K562 (cell line): ENCODE data around the gene LRRC4C. TPM values are rescaled to one million over a fixed set of nuclear protein-coding genes. Genes with fewer than 3 reads are reported as not detected.

ENCODE experiments used
- ATAC-seq: fragments of 200-7000 bp; cut with Tn5 transposase; 3 replicates; pipeline ENCODE4 v1.9.1; 2020; ENCODE audit warnings: moderate library complexity
- BruUV-seq: library from RNA; stranded (reverse); fragments of 400-500 nt; replicated peaks from 2 replicates; lab custom pipeline; 2021; lab: Mats Ljungman, UMichigan
- CTCF ChIA-PET: fragments of 300-600 bp; formaldehyde crosslinking; extraction: SDS; loops from one replicate; lab custom pipeline; 2021; ENCODE audit warnings: low intra/inter-chr PET ratio; lab: Yijun Ruan, JAX
- POLR2A ChIA-PET: fragments of 300-600, 350-650 bp; sonication (Branson Sonifier 250); formaldehyde crosslinking; extraction: SDS; loops from one replicate; lab custom pipeline; 2021; ENCODE audit warnings: antibody characterized with exemption, inconsistent platforms; lab: Yijun Ruan, JAX
- DNase-seq, 4 experiments: peaks; one replicate each; pipeline versions ENCODE4 v3.0.0 to v3.0.0-alpha.2; 2011 to 2018; ENCODE audit warnings: low spot score in 3 of 4, mixed read lengths in 3 of 4; ENCODE audit errors: extremely low read depth in 1 of 4
- FAIRE-seq: peaks from 2 replicates; lab custom pipeline; 2011; peaks lifted over from hg19 to GRCh38; lab: Jason Lieb, UNC
- H2AFZ ChIP-seq: 2 replicates; pipeline ENCODE4 v1.6.0; 2011; ENCODE audit warnings: low read depth, low read length, control low read depth, inconsistent platforms
- H3K27ac ChIP-seq: fragments of 200-600 bp; 3 replicates; pipeline ENCODE4 v1.8.0; 2011; ENCODE audit warnings: low read depth, mild to moderate bottlenecking, control low read depth, inconsistent platforms, low read length, moderate library complexity, mixed read lengths; ENCODE audit errors: extremely low read depth
- H3K27me3 ChIP-seq, 2 experiments: fragments of 300-600 bp in 1 of 2; 2 replicates in 1 of 2; 3 replicates in 1 of 2; pipeline versions ENCODE4 v1.6.0 to v1.8.0; 2011; ENCODE audit warnings: inconsistent platforms in 2 of 2, low read length in 2 of 2, mild to moderate bottlenecking in 1 of 2, mixed read lengths in 1 of 2, moderate library complexity in 1 of 2; ENCODE audit not compliant: control insufficient read depth in 2 of 2, insufficient read depth in 2 of 2
- H3K36me3 ChIP-seq: fragments of 300-600 bp; 3 replicates; pipeline ENCODE4 v1.8.0; 2011; ENCODE audit warnings: mild to moderate bottlenecking, low read length, inconsistent platforms; ENCODE audit not compliant: control insufficient read depth, insufficient read depth
- H3K4me1 ChIP-seq, 2 experiments: fragments of 200-600 bp in 1 of 2; replicated peaks in 1 of 2; 2 replicates in 1 of 2; 3 replicates in 1 of 2; pipeline versions ENCODE4 v1.5.1 to v1.8.0; 2011; ENCODE audit warnings: inconsistent platforms in 2 of 2, low read length in 2 of 2, mild to moderate bottlenecking in 1 of 2, mixed read lengths in 1 of 2, moderate library complexity in 1 of 2; ENCODE audit not compliant: control insufficient read depth in 2 of 2, insufficient read depth in 2 of 2
- H3K4me2 ChIP-seq: 2 replicates; pipeline ENCODE4 v1.6.1; 2011; ENCODE audit warnings: low read length, control low read depth, inconsistent platforms, mixed read lengths; ENCODE audit not compliant: insufficient read depth
- H3K4me3 ChIP-seq: fragments of 200-600 bp; sonication (generic), shearing (Covaris generic); 2 replicates; pipeline ENCODE4 v1.5.1; 2016; ENCODE audit warnings: control low read depth, inconsistent platforms
- H3K79me2 ChIP-seq: fragments of 200-600 bp; 3 replicates; pipeline ENCODE4 v1.8.0; 2011; ENCODE audit warnings: low read length, inconsistent platforms; ENCODE audit not compliant: control insufficient read depth, insufficient read depth
- H3K9ac ChIP-seq, 2 experiments: 2 replicates each; pipeline versions ENCODE4 v1.6.0 to v1.6.1; 2011; ENCODE audit warnings: low read depth in 2 of 2, low read length in 2 of 2, control low read depth in 1 of 2, inconsistent platforms in 1 of 2, mild to moderate bottlenecking in 1 of 2, mixed read lengths in 1 of 2; ENCODE audit not compliant: insufficient read depth in 1 of 2
- H3K9me1 ChIP-seq: one replicate; pipeline ENCODE4 v1.6.0; 2011; ENCODE audit warnings: inconsistent platforms, mild to moderate bottlenecking, low read length, moderate library complexity; ENCODE audit not compliant: control insufficient read depth, insufficient read depth
- H3K9me3 ChIP-seq: replicated peaks from 2 replicates; pipeline ENCODE4 v1.5.1; 2011; ENCODE audit warnings: low read depth, low read length, inconsistent platforms; ENCODE audit not compliant: control insufficient read depth, insufficient read depth
- H4K20me1 ChIP-seq: replicated peaks from 2 replicates; pipeline ENCODE4 v1.6.1; 2011; ENCODE audit warnings: low read length, inconsistent platforms, mixed read lengths; ENCODE audit not compliant: control insufficient read depth, insufficient read depth
- BDP1 ChIP-seq: IDR thresholded peaks from 3 replicates; pipeline ENCODE4 v1.6.1; 2011; ENCODE audit not compliant: insufficient read length, insufficient read depth
- CHAMP1 ChIP-seq: fragments of 450-650 bp; IDR thresholded peaks from 2 replicates; pipeline ENCODE4 v1.6.1; 2016; ENCODE audit warnings: mild to moderate bottlenecking
- CHD1 ChIP-seq: fragments of 200-600 bp; sonication (generic); IDR thresholded peaks from one replicate; pipeline ENCODE4 v1.6.1; 2012; ENCODE audit warnings: mild to moderate bottlenecking, moderate library complexity, low read length, inconsistent platforms
- COPS2 ChIP-seq: fragments of 450-650 bp; conservative IDR thresholded peaks from 2 replicates; pipeline ENCODE4 v1.6.1; 2016; ENCODE audit warnings: mild to moderate bottlenecking, moderate library complexity
- HCFC1 ChIP-seq: IDR thresholded peaks from 2 replicates; pipeline ENCODE4 v1.6.1; 2012; ENCODE audit warnings: low read depth, low read length, improper control_type of control experiment
- HDAC3 ChIP-seq: fragments of 450-650 bp; IDR thresholded peaks from 2 replicates; pipeline ENCODE4 v1.6.1; 2018; ENCODE audit warnings: borderline replicate concordance, mild to moderate bottlenecking, moderate library complexity; ENCODE audit not compliant: partially characterized antibody
- HIVEP1 ChIP-seq: fragments of 250-450 bp; sonication (Bioruptor Pico); IDR thresholded peaks from 2 replicates; pipeline ENCODE4 v1.4.0; 2020; ENCODE audit warnings: mild to moderate bottlenecking
- KAT8 ChIP-seq: fragments of 450-650 bp; IDR thresholded peaks from 2 replicates; pipeline ENCODE4 v1.6.1; 2016; ENCODE audit warnings: low read depth, mild to moderate bottlenecking
- MXI1 ChIP-seq: IDR thresholded peaks from 2 replicates; pipeline ENCODE4 v1.6.1; 2011; ENCODE audit warnings: low read depth, mild to moderate bottlenecking, improper control_type of control experiment, low read length
- PCBP2 ChIP-seq: fragments of 200-400 bp; formaldehyde crosslinking; IDR thresholded peaks from 2 replicates; pipeline ENCODE4 v1.6.1; 2018; ENCODE audit warnings: low read length, low read depth, mild to moderate bottlenecking, moderate library complexity; ENCODE audit not compliant: poor library complexity, severe bottlenecking
- RNF2 ChIP-seq: sonication (generic); IDR thresholded peaks from 2 replicates; pipeline ENCODE4 v1.6.1; 2016
- SMAD3 ChIP-seq: fragments of 450-650 bp; formaldehyde crosslinking; conservative IDR thresholded peaks from 2 replicates; pipeline ENCODE4 v1.4.0; 2020; ENCODE audit warnings: mild to moderate bottlenecking
- TAF15 ChIP-seq: fragments of 200-400 bp; formaldehyde crosslinking; IDR thresholded peaks from 2 replicates; pipeline ENCODE4 v1.6.1; 2017; ENCODE audit warnings: mild to moderate bottlenecking, low read depth, low read length, moderate library complexity
- TFAM ChIP-seq: fragments of 250-450 bp; sonication (Bioruptor Pico); conservative IDR thresholded peaks from 2 replicates; pipeline ENCODE4 v1.5.0; 2021; ENCODE audit warnings: mild to moderate bottlenecking, moderate library complexity
- ZBED1 ChIP-seq: IDR thresholded peaks from 2 replicates; pipeline ENCODE4 v1.6.1; 2014
- ZBTB17 ChIP-seq: fragments of 450-650 bp; formaldehyde crosslinking; IDR thresholded peaks from 2 replicates; pipeline ENCODE4 v1.4.0; 2020; ENCODE audit warnings: mild to moderate bottlenecking
- WGBS: fragments of 100-300 bp; shearing (Covaris generic); methylation state at CpG from one replicate; pipeline ENCODE4 v1.1.6; 2016; ENCODE audit warnings: low coverage, mixed read lengths; ENCODE audit not compliant: insufficient coverage; ENCODE audit errors: missing lambda C conversion rate; 5-methylcytosine and 5-hydroxymethylcytosine counted together
- in situ Hi-C: fragments of 300-500 bp; cut with MboI; formaldehyde crosslinking; loops from 4 replicates; pipeline ENCODE4 v1.15.0; 2018; ENCODE audit warnings: inconsistent platforms, mixed read lengths
- intact Hi-C: fragments of 100-400 bp; cut with micrococcal nuclease; formaldehyde crosslinking; loops from 2 replicates; pipeline ENCODE4 v1.14.2; 2022
- polyA plus RNA-seq, 8 experiments: library from polyadenylated mRNA; depleted of rRNA in 4 of 8; stranded (reverse) in 5 of 8; unstranded in 3 of 8; fragments of >200 nt; fragmentation: Nextera tagmentation in 2 of 8; fragmentation: Illumina TruSeq in 1 of 8; extraction: Ambion mirVana in 2 of 8; extraction: Trizol in 1 of 8; gene quantifications; 2 replicates each; pipeline versions ENCODE4 v1.2.1 to v1.2.3, GENCODE V29; 2011 to 2014; ENCODE audit warnings: inconsistent platforms in 1 of 8, missing spikeins in 1 of 8
- total RNA-seq, 7 experiments: library from RNA; depleted of rRNA in 6 of 7; stranded (reverse); fragments of >200 nt in 6 of 7; fragmentation: Illumina TruSeq in 2 of 7; extraction: Trizol in 2 of 7; gene quantifications; 2 replicates each; pipeline versions ENCODE4 v1.2.1 to v1.2.3, GENCODE V29; 2011 to 2021; ENCODE audit warnings: low replicate concordance in 1 of 7
- TF ChIP-seq, protein P1 (sequence below): sonication (generic); formaldehyde crosslinking; IDR thresholded peaks from 2 replicates; pipeline ENCODE4 v1.8.0; 2023; ENCODE audit warnings: mild to moderate bottlenecking, missing genetic modification reagents

LRRC4C gene
- total and polyA plus RNA-seq, 9 of the 15 experiments (the other 6 are each of a cell fraction or from before 2014, with no cell fraction given), result not detected

GRCh38 chr11:40425168-40425567 lies 1034.3 kb downstream of the LRRC4C start (continued):
- TF ChIP-seq COPS2 (no peak), RNF2 (no peak), HDAC3 (no peak), KAT8 (no peak), CHD1 (no peak), HIVEP1 (CRISPR knock-in tag) (no peak)

DNA sequence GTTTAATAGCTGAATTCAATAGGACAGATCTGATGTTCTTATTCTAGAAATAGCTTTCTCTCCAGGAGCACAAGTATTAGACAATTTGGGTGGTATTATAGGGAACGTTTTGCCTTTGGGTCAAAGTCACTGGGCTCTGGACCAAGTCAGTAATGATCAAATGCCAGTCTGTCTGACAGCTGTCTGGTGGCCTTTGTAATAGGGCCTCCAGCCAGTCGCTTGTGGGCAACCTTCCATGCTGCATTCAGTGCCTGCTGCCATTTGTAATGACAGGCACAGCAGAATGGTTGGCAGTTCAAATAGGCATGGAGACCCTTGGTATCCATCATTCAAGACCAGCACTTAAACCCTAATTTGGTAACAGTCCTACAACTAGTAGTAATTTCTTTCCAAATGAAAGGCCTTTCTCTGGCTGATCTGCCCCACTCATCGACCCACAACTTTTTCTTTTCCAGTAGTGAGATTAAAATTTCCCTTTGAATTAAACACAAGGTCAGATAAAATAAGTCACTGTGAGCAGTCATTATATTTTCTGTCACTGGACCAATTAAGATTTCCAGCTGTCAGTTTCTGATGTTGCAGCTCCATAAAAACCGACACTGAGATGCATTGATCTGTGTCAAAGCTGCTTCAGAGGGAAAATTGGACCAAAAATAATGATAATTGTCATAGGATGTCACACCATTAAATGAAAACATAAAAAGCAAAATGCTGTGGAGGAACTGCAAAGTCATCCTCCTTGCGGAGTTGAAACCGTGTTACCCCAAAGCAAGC lies 1038.1 kb downstream of the LRRC4C start:
- BruUV-seq, result no TSS peak
- Histone ChIP-seq H2AFZ (no peak overlapping the region), H3K4me3 (no peak overlapping the region), H3K36me3 (no peaks in the 10 kb centered on the region), H3K79me2 (no peaks in the 10 kb centered on the region), H3K27me3 (no peaks in the 10 kb centered on the region), H3K9me3 (no peaks in the 10 kb centered on the region), H3K27ac (no peak overlapping the region), H3K9me1 (no peaks in the 10 kb centered on the region), H4K20me1 (no peaks in the 10 kb centered on the region), H3K4me1 (no peaks in the 10 kb centered on the region), H3K9ac (no peak overlapping the region), H3K4me2 (no peak overlapping the region)
- no peak for FAIRE-seq
- intact Hi-C loops, result no loop called here
- no peak for DNase-seq
- POLR2A ChIA-PET, result no interaction called here
- no peak for ATAC-seq
- 10% methylated on average over 6 of the region's 6 CpGs for WGBS
- CTCF ChIA-PET, result no interaction called here
- in situ Hi-C loops, result no loop called here
- no peak for TF ChIP-seq BDP1
- TF ChIP-seq MXI1, result no peak
- no peak for TF ChIP-seq SMAD3 (CRISPR knock-in tag)
- TF ChIP-seq CHAMP1, result no peak
- TF ChIP-seq, protein P1, sequence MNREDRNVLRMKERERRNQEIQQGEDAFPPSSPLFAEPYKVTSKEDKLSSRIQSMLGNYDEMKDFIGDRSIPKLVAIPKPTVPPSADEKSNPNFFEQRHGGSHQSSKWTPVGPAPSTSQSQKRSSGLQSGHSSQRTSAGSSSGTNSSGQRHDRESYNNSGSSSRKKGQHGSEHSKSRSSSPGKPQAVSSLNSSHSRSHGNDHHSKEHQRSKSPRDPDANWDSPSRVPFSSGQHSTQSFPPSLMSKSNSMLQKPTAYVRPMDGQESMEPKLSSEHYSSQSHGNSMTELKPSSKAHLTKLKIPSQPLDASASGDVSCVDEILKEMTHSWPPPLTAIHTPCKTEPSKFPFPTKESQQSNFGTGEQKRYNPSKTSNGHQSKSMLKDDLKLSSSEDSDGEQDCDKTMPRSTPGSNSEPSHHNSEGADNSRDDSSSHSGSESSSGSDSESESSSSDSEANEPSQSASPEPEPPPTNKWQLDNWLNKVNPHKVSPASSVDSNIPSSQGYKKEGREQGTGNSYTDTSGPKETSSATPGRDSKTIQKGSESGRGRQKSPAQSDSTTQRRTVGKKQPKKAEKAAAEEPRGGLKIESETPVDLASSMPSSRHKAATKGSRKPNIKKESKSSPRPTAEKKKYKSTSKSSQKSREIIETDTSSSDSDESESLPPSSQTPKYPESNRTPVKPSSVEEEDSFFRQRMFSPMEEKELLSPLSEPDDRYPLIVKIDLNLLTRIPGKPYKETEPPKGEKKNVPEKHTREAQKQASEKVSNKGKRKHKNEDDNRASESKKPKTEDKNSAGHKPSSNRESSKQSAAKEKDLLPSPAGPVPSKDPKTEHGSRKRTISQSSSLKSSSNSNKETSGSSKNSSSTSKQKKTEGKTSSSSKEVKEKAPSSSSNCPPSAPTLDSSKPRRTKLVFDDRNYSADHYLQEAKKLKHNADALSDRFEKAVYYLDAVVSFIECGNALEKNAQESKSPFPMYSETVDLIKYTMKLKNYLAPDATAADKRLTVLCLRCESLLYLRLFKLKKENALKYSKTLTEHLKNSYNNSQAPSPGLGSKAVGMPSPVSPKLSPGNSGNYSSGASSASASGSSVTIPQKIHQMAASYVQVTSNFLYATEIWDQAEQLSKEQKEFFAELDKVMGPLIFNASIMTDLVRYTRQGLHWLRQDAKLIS (CRISPR knock-in tag), result no peak
- TF ChIP-seq TFAM (CRISPR knock-in tag), result no peak
- TF ChIP-seq HCFC1, result no peak
- no peak for TF ChIP-seq ZBTB17 (CRISPR knock-in tag)
- TF ChIP-seq ZBED1, result no peak
- no peak for TF ChIP-seq PCBP2
- no peak for TF ChIP-seq TAF15
